ENCODE measurements around the gene ANTKMT. TPM values are rescaled to one million over a fixed set of nuclear protein-coding genes. Genes with fewer than 3 reads are reported as not detected.

The ANTKMT gene, protein sequence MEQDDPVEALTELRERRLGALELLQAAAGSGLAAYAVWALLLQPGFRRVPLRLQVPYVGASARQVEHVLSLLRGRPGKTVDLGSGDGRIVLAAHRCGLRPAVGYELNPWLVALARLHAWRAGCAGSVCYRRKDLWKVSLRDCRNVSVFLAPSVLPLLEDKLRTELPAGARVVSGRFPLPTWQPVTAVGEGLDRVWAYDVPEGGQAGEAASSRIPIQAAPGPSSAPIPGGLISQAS
- total RNA-seq = 58.0 and 67.4 TPM in 2 replicates

DNA sequence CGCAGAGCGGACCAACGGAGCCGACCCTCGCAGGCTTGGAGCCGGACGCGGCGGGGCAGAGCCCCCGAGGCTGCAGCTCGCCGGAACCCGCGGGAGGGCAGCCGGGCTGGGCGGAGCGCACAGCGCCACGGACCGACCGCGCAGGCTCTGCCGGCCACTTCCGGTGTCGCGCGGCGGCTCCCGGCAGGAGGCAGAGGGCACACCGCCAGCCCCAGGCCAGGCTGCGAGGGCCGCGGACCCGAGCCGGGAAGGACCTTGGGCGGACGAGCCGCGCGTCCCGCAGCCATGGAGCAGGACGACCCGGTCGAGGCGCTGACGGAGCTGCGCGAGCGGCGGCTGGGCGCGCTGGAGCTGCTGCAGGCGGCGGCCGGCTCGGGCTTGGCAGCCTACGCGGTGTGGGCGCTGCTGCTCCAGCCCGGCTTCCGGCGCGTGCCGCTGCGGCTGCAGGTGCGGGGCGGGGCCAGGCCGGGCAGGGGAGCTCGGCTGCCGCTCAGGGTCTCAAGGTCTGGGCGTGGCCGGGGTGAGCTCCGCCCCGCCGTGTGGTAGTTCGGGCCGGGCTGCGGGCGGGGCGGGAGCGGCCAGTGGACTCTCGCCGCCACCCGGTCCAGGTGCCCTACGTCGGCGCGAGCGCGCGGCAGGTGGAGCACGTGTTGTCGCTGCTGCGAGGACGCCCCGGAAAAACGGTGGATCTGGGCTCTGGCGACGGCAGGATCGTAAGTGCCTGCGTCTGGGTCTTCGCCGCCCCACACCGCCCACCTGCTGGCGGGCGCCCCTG is at the start of gene ANTKMT:
ANTKMT (plus strand) TSS at position 157 of the 775 bp plus-strand sequence; CDS start at position 286, 129 bp downstream.
- ATAC-seq (ENCODE audit: low read depth) (peak; percentile 90), DNase-seq (peak; percentile 89)
- H3K9me3 Mint-ChIP-seq = no peaks in the 10 kb centered on the region
- H3K27me3 Mint-ChIP-seq = peaks cover 3% of the 10 kb centered on the region
- POLR2A ChIA-PET = interaction anchor here (0.6 to 4.4 kb wide), 15 partner anchors 9 to 338 kb away, joined by 3 to 34 read pairs (median 5); partner anchors contain the start of genes CHTF18, CIAO3, RHOT2 and RPUSD1
- TF ChIP-seq, protein P1, sequence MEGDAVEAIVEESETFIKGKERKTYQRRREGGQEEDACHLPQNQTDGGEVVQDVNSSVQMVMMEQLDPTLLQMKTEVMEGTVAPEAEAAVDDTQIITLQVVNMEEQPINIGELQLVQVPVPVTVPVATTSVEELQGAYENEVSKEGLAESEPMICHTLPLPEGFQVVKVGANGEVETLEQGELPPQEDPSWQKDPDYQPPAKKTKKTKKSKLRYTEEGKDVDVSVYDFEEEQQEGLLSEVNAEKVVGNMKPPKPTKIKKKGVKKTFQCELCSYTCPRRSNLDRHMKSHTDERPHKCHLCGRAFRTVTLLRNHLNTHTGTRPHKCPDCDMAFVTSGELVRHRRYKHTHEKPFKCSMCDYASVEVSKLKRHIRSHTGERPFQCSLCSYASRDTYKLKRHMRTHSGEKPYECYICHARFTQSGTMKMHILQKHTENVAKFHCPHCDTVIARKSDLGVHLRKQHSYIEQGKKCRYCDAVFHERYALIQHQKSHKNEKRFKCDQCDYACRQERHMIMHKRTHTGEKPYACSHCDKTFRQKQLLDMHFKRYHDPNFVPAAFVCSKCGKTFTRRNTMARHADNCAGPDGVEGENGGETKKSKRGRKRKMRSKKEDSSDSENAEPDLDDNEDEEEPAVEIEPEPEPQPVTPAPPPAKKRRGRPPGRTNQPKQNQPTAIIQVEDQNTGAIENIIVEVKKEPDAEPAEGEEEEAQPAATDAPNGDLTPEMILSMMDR (IDR thresholded peaks at IDR 0.05) = no peak
- H3K27ac Mint-ChIP-seq = peak within 1 kb of the TSS; percentile 73
- intact Hi-C loops (cut with micrococcal nuclease) = loop anchor here (2.0 to 5.0 kb wide), 3 partner anchors 36 to 251 kb away; partner anchors contain the start of genes JMJD8 and LMF1
- H3K4me1 Mint-ChIP-seq = peaks cover 19% of the 10 kb centered on the region
- CTCF ChIA-PET = interaction anchor here (0.9 to 2.3 kb wide), 6 partner anchors 9 to 67 kb away, joined by 3 to 12 read pairs (median 5); partner anchors contain the start of genes CHTF18, CIAO3 and RPUSD1
- peaks cover 3% of the 10 kb centered on the region for H3K36me3 Mint-ChIP-seq (ENCODE audit: low read depth)
- peak within 1 kb of the TSS; percentile 80 for H3K4me3 Mint-ChIP-seq

DNA sequence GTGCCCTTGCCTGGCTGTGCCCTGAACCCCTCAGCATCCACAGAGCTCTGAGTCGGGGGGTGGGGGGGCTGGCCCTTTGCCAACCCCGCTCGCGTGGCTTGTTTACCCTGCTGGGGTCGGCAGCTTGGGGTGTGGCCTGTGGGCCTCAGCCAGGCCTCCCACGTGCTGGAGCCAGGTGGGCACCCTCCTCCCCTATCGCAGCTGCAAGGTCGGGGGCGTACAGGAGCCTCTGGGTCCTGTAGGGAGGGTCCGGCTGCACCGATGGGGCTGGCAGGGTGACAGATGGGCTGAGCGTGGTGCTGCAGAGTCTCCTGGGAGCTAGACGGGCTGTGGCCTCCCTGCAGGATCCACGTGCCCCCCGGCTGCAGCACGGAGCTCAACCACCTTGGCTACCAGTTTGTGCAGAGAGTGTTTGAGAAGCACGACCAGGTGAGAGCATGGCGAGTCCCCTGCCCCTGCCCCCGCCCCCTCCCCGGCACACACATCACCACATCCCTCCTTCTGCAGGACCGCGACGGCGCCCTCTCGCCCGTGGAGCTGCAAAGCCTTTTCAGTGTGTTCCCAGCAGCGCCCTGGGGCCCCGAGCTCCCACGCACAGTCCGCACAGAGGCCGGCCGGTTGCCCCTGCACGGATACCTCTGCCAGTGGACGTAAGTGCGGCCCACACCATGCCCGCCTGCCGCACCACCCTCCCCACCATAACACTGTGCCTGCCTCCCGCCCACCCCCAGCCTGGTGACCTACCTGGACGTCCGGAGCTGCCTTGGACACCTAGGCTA is 49.4 kb upstream of the ANTKMT start:
- no peaks in the 10 kb centered on the region for H3K9me3 Mint-ChIP-seq
- ChIA-PET CTCF (no interaction called here), POLR2A (interaction anchor here (5.1 kb wide), 1 partner anchor 9 kb away, joined by 41 read pairs; the partner anchor contains the start of gene STUB1)
- H3K27ac Mint-ChIP-seq = no peak overlapping the region
- no peak overlapping the region for H3K4me3 Mint-ChIP-seq
- peaks cover 18% of the 10 kb centered on the region for H3K4me1 Mint-ChIP-seq
- TF ChIP-seq, protein P1 (IDR thresholded peaks at IDR 0.05) = no peak
- DNase-seq (no peak), ATAC-seq (ENCODE audit: low read depth) (no peak)
- H3K27me3 Mint-ChIP-seq = peaks cover 5% of the 10 kb centered on the region
- intact Hi-C loops (cut with micrococcal nuclease) = no loop called here
- peaks cover 33% of the 10 kb centered on the region for H3K36me3 Mint-ChIP-seq (ENCODE audit: low read depth)

- ATAC-seq (ENCODE audit: low read depth) (no peak), DNase-seq (no peak)
- ChIA-PET CTCF (no interaction called here), POLR2A (no interaction called here)
- no peak overlapping the region for H3K27ac Mint-ChIP-seq
- intact Hi-C loops (cut with micrococcal nuclease) = no loop called here
- peaks cover 22% of the 10 kb centered on the region for H3K4me1 Mint-ChIP-seq
- no peak overlapping the region for H3K4me3 Mint-ChIP-seq
- peaks cover 33% of the 10 kb centered on the region for H3K36me3 Mint-ChIP-seq (ENCODE audit: low read depth)
- peaks cover 9% of the 10 kb centered on the region for H3K27me3 Mint-ChIP-seq
- TF ChIP-seq, protein P1 (IDR thresholded peaks at IDR 0.05) = no peak
- no peaks in the 10 kb centered on the region for H3K9me3 Mint-ChIP-seq
These were observed 48.6 kb upstream of the ANTKMT start for GRCh38 chr16:672371-672770.

DNA sequence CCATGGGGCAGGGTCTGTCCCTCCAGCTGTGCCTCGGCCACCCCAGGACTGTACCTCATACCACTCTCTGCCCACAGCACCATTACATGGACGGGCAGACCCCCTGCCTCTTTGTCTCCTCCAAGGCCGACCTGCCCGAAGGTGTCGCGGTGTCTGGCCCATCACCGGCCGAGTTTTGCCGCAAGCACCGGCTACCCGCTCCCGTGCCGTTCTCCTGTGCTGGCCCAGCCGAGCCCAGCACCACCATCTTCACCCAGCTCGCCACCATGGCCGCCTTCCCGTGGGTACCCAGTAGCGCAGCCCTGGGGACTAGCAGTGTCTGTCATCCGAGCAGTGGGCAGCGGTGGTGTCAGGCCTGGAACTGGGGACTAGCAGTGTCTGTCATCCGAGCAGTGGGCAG is 48.1 kb upstream of the ANTKMT start:
- Mint-ChIP-seq H3K36me3 (ENCODE audit: low read depth) (peaks cover 33% of the 10 kb centered on the region), H3K4me1 (peaks cover 18% of the 10 kb centered on the region), H3K4me3 (no peak overlapping the region), H3K9me3 (no peaks in the 10 kb centered on the region), H3K27me3 (peaks cover 9% of the 10 kb centered on the region), H3K27ac (no peak overlapping the region)
- intact Hi-C loops (cut with micrococcal nuclease) = no loop called here
- TF ChIP-seq, protein P1 (IDR thresholded peaks at IDR 0.05) = no peak
- no peak for ATAC-seq (ENCODE audit: low read depth)
- CTCF ChIA-PET = no interaction called here
- POLR2A ChIA-PET = no interaction called here
- no peak for DNase-seq

All from activated B cell treated with CpG ODN at 0.5 μM for 24 hours (primary cell).